Inflammatory macrophage (primary cell): ENCODE measurements around the gene SFXN5.

Experiments used
- DNase-seq, 2 donors: peaks; one replicate each; pipeline ENCODE4 v3.0.0-alpha.2; 2020 to 2022

The SFXN5 gene

DNA sequence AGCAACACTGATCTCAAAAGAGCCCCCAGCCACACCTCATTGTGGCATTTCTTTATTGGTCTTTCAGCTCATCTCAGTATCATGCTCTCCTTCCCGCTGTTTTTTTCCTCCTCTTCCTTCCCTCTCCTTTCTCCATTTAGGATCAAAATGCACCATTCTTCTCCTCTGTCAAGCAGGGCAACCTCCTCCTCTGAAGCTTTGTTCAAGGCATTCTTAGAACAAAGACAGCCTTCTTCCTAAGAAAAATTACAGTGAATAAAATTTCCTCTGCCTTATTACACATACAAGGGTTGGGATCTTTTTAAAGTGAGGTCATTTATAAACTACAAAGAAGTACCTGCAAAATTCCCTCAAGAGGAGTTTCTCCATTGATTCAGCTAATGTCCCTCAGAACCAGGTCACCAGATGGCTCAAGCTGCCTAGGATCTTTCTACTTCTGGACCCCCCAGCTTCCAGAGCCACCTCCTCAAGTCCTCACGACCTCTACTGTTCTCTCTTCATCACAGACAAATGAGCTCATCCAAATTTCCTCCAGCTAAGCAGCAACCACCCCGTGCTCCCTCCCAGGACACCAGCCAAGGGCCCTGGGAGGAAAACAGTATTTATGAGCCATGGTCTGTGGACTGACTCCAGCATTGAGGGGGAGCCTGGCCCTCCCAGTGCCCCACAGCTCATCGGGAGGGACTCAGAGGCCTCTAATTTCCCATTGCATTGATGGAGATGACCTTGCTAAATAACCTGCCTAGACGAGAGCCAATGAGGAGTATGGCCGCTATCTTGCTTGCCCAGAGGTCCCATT is 18.0 kb downstream of the SFXN5 start:
- no peak for DNase-seq

DNA sequence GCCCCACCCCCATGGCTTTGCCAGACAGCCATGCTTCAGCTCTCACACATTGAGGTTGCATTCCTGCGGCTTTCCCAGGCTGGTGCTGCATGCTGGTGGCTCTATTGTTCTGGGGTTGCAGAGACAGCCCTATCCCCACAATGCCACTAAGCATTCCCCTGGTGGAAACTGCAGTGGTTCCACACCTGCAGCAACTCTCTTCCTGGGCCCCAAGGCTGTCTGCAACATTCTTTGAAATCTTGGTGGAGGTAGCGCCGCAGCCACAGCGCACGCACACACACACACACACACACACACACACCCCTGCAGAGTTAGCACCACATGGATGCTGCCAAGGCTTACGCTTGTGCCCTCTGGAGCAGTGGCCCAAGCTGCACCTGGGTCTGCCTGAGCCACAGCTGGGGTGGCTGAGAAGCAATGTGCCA is 21.4 kb downstream of the SFXN5 start:
- no peak for DNase-seq

DNA sequence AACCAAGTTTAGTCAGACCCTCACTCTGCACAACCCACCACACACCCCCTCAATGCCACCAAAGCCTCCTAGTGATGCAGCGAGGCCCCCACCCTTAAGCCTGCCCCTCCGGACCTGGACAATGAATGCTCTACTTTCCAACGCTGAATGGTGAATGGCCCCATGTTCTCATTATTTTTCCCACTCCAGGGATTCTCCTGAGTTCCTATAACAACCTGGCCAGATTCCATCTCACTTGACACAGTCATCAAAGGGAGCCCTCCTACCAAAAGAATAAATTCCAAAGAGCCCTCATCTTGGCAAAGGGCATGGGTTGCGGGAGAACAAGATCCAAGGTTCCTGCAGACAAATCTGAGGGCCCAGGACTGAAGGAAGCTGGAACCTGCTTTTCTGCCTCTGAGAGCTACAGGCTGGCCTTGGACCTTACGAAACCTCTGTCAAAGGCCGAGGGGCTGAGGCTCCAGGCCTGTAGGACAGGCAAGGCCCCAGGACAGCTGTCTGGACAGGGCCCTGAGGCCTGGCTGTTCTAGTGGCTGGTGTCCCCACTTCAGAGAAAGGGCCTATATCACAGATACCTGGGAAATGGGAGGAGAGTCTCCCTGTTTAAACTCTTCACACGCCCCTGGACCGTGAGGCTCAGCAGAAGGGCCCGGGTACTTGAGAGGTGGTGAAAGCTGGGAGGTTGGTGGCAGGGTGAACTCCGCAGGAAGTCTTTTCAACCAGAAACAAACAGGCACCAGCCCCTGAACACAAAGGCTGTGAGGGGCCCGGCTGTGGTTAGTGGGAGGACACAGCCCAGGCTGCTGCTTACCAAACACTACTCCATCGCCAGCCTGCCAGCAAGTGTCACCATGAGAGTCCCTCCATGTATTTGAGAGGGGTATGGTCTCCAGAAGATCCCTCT is 27.3 kb downstream of the SFXN5 start:
- DNase-seq: no peak

DNA sequence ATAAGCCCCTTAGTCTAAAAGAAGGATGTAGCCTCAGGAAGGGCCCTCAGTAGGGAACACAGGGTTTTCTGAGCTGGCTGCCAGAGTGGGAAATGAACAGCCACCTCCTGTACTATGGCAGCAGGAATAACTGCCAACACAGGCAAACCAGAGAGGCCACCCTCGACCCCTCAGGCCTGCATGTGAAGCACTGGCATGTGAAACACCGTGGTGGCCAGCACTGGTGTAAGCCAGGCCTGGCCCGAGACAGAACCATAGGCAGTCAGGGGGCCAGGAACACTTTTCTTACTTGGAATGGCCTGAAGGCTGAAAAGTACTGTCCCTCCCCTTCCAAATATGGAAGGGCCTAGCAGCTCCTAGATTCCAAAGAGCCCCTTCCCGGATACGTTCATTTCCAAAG is 28.2 kb downstream of the SFXN5 start:
- DNase-seq: no peak

DNA sequence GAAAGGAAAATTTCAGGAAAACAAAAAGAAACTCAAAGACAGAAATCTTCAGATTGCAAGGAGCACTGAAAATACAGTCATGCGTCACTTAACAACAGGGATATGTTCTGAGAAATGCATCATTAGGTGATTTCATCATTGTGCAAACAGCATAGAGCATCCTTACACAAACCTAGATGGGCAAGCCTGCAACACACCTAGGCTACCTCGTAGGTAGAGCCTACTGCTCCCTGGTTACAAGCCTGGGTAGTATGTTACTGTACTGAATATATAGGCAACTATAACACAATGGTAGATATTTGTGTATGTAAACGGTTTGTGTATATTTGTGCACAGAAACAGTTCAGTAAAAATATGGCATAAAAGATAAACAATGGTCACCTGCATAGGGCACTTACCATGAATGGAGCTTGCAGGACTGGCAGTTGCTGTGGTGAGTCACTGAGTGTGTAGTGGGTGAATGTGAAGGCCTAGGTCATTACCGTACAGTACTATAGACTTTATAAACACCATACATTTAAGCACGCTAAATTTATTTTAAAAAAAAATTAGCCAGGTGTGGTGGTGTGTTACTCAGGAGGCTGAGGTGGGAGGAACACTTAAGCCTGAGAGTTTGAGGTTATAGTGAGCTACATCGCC is 33.4 kb downstream of the SFXN5 start:
- DNase-seq: no peak

DNA sequence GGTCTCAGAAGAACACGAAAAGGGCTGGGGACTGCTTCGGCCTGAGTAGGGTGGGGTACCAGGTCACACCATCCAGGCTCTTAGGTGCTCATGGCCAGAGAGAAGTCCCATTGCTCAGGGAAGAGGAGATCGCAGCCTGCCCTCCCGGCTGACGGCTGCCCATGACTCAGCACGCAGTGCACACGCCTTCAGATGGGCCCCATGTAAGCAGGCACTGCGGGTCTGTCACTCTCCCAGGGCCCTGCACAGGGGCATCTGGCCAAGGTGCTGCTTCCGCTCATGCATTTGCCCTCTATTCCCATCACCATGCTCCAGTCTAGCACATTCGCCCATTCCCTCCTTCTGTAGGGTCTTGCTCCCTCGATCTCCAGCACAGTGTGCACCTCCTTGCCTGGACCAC is 34.7 kb downstream of the SFXN5 start:
- no peak for DNase-seq

DNA sequence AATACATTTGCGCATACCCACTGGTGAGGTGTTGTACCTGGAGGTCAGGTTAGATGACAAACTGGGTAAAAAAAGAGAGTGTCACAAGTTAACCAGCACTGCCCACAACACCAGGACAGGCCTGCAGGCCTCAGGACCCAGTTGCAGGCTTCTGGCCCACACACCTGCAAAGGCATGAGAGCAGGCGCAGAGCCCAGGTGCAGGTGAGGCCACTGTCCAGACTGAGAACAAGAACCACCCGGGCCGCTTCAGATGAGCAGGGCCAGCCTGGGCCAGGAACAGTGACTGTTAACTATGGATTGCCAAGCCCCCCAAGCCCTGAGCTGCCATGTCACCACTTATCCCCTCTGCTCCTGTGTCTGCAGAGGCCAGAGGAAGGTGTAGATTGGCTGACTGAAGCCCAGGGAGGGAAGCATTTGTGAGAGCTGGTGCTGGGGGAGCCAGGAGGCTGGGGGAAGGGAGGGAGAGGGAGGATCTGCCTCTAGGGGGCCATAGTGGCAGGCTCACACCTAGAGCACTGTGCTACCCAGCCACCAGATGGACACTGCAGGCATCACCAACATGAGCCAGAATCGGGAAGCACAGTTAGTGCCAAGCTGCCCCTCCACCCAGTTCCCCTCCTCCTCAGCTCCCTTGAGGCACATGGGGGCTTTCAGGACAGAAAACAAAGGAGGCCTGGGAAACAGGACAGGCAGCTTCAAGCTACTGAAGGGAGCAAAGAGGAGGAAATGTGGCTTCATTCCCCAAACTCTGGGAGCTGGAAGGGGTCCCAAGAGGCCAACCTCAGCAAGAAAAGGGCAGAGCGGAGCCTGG is 35.4 kb downstream of the SFXN5 start:
- DNase-seq: no peak

DNA sequence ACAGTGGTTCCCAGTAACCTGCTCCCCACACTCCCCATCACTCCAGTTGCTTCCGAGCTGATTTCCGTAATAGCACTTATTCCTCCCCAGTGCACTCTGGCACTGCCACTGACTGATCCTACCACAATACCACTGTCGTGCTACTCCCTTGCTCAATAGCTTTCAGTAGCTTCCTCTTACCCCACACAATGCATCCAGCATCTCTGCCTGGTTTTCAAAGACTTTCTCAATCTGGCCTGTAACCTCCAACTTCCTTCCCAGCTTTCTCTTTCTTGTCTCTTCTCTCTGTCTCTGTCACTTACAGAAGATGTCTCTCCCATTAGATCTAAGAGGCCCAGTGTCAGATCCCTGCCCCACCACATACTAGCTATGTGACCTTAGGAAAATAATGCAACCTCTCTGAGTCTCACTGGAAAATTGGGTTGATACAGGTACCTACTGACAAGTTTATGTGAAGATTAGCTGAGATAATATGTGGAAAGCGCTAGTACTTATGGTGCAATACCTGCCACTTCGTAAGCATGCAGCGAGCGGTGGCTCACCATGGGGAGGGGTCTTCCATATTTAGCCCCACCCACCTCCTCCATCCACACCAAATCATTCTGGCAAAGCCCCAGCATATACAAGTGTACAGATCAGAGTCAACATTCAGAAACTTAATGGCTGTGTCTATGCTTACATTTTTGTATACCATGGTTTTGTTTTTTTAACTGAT is 36.7 kb downstream of the SFXN5 start:
- DNase-seq: peak; percentile 89 to 93

DNA sequence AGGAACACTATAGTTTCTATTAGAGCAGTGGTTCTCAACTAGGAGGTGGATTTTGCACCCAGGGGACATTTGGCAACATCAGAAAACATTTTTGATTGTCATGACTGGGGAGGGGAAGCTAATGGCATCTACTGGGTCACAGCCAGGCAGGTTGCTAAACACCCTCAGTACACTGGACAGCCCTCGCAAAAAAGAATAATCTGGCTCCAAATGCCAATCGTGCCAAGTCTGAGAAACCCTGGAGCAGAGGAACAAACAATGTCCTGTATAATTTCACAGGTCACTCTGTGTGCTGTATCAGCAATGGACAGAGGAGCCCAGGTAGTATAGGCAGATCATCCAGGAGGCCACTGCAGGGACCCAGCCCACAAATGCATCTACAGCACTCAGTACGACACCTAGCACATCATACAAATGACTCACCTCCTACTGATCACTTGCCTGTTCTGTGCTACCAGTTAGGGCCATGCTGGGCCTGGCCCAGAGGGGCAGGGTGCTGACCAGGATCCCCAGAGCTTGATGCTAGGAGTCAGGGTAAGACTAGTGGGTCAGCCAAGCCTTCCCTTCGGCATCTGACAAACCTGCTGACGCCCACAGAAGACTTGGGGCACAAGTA is 37.6 kb downstream of the SFXN5 start:
- DNase-seq: peak; percentile 47 to 57

DNA sequence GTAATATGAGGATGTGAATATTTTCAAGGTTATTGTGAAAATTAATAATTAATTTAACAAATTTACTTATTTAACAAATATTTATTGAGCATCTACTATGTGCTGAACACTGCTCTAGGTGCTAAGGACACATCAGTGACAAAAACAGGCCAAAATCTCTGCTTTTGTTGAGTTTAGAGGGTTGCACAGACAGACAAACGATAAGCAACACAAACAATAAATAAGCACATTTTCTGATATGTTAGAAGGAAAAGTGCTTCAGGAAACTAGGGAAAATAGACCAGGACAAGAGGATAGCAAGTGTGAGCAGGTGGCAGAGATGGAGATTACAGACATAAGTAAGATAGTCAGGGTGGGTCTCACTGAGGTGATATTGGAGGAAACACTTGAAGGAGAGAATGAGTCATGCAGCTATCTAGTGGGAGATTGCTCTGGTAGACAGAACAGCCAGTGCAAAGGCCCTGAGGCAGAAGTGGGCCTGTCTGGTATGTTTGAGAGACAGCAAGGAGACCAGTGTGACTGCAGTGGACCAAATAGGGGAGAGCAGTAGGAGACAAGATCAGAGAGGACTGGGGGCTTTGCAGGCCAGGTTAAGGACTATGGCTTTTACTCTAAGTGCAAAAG is 38.3 kb downstream of the SFXN5 start:
- DNase-seq: peak; percentile 3 to 18

DNA sequence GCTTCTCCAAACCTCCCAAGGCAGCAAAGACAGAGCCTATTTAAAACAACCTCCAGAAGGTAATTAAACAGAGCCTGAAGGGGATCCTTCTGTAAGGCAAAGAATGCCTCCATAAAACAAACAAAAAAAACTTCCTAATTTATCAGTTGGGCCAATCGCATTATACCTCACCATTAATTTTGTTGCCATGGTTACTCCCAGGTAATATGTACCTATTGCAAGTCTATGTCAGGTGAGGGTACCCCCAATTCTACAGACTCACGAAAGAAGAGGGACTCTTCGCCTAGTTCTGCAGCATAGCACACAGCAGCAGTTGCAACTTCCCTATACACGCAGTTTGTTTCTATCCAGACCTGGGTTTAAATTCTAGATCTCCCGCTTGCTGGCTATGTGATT is 38.8 kb downstream of the SFXN5 start:
- peak in 1 of 2 donors; percentile 18 for DNase-seq

DNA sequence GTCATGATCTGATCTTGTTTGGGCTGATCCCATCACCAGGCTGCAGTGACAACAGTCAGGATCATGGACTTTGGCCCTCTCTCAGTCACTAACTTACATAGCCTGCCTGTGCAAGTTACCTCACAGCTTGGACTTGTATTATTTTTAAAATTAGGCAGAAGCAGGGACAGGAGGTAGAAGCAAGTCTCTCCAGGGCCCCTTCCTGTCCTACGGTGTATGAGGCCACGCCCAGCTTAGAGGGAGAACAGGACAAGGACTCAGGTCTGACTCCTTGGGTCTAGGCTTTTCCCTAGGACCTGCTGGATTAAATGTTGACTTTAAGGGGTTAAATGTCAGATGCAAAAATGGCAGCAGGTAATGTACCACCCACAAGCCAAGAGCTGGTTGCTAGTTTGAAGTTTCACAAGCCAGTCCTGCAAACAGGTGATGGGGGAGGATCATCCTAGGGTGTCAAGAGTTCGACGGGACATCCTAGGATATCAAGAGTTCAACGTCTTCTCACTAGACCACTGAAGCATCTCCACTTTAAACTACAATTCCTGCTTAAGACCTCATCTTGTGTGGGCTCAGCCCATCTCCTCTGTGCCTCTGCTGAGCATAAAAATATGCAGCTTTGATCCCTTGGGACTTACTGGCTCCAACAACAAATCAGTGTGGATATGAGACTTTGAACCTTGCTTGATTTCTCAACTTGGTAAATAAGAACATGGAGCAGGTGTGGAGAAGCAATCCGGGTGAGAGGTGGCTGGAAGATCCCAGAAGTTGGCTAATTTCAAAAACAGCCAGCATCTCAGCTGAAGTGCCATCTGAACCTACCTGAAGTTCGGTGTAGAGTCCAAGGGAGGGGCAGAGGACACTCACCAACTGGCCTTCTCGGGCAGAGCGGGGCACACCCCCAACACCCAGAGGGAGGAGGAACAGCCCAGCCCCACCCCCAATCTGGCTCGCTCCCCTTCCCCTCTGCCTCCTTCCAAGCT is 39.5 kb downstream of the SFXN5 start:
- no peak for DNase-seq

DNA sequence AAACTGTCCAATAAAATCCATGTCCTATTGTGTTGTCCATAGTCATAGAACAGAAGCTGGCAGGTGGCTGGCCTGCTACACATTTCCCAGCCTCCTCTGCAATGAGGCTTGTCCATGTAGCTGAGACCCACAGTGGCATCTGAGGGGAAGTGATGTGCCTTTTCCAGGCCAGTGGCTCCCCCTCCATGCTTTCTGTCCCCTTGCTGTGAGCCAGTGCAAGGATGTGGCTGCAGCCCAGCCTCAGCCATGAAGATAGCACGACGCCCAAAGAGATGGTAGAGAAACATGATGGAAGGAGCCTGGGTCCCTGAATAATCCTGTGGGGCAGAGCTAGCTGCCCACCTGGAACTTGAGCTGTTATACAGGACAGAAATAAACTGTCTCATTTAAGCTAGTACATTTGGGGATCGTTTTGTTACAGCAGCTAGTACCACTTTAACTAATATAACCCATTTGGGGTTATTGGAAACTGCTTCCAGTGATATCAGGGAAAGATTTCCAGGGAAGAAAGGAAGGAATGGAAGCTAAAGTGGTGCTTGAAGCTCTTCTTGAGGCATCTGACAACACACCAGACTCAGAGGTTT is 40.3 kb downstream of the SFXN5 start:
- no peak for DNase-seq

DNA sequence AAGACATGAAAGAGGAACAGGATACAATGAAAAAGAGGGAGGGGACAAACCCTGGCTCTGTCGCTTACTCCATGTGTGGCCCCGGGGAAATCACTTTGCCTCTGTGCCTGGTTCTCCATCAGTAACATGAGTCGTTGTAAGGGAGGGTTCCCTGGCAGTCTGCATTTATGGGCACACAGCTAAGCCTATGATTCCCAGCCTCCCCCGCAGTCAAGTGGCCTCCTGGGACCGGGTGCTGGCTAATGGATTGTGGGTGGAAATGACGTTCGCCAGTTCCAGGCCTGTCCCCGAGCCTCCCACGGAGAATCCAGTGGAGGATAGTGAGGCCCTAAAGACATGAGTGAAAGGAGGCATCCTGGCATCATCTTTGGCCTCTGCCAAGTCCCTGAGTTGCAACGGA is 42.7 kb downstream of the SFXN5 start:
- peak; percentile 9 to 62 for DNase-seq

DNA sequence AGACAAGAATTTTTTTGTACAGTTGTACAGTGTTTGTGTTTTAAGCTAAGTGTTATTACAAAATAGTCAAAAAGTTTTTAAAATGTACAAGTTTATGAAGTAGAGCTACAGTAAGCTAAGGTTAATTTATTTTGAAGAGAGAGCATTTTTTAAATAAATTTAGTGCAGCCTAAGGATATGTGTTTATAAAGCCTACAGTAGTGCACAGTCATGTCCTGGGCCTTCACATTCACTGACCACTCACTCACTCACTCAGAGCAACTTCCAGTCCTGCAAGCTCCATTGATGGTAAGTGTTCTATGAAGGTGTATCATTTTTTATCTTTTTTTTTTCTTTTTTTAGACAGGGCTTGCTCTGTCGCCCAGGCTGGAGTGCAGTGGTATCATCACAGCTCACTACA is 44.2 kb downstream of the SFXN5 start:
- no peak for DNase-seq

DNA sequence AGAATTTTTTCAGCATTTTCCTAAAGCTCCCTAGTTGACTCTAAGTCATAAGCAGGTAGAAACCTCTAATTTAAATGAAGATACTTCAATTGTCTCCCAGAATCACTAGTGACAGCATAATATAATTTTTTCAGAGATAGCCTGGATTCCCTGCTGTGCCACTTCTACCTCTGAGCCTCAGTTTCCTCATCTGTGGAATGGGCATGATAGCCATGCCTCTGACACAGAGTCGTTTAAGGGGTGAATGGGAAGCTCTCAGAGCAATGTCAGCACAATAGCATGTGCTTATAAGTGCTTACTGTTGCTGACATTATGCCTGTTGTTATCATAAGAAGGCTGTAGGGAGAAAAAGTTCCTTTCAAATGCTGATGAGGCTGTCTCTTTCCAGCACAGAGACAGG is 48.0 kb downstream of the SFXN5 start:
- DNase-seq: no peak

DNA sequence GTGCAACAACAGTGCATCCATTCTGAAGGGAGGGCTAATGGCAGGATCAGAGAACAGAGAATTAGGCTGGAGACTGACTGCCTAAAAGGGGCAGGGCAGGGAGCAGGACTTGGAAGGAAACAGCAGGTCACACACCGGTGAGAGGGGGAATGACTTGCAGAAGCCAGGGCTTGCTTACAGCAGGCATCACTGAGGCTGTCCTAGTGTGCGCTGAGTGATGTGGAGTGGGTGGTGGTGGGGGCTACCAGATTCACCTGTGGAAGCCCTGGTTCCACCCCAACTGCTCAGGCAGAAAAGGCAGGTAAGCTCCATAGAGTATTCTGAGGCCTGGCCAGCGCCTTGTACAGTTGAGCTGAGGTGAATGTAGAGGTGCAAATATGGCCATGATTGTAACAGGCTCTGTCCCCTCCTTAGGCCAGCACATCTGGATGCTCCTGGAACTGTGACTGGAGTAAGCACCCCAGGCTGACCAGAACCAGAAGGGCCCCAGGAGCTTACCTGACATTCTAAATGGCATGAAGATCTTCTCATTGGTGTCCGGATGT is 49.4 kb downstream of the SFXN5 start:
- no peak for DNase-seq

DNA sequence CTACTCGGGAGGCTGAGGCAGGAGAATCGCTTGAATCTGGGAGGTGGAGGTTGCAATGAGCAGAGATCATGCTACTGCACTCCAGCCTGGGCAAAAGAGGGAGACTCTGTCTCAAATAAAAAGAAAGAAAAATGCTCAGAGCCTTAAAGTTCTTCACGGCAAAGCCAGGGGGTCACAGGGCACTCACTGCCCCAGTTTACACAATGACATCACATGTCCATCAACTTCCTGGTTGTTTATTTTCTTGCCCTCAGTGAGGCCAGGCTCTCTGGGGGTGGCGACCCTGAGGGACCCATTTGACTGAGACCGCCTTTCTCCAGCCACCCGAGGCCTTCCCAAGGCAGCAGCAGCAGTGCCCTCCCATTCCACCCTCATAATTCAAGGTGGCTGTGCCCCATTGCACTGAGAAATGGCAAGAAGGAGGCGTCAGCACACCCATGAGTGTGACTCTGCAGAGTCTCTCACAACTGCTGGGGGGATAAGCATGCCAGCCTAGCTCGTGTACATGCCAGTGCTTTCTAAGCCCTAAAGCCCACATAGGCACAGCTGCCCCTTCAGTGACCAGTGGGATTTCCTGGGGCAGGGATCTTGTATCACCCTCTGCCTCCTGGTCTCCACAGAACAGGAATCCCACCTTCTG is 50.0 kb downstream of the SFXN5 start:
- peak in 1 of 2 donors; percentile 21 for DNase-seq
